ENCODE measurements around the gene VSTM1. TPM values are rescaled to one million over a fixed set of nuclear protein-coding genes. Genes with fewer than 3 reads are reported as not detected.

Gene VSTM1
- total RNA-seq, 1 experiment from 2014 or later: not detected

GRCh38 chr19:54109651-54110050, 46.0 kb upstream of the VSTM1 start:
- Histone ChIP-seq H4K20me1 (ENCODE audit: control insufficient read depth, insufficient read depth, insufficient read length) (no peaks in the 10 kb centered on the region), H3T11ph (ENCODE audit: low read length) (no peak overlapping the region), H3K23ac (ENCODE audit: insufficient read length, low read depth, low read length) (no peak overlapping the region), H3K14ac (ENCODE audit: insufficient read depth, low read length) (no peak overlapping the region), H3K4me1 (ENCODE audit: insufficient read depth, low read length) (no peaks in the 10 kb centered on the region), H4K8ac (replicated peaks; ENCODE audit: insufficient read length, low read depth, low read length) (no peak overlapping the region), H4K5ac (ENCODE audit: insufficient read length, low read depth, low read length) (no peak overlapping the region), H3K79me1 (ENCODE audit: insufficient read depth, low read depth, low read length, poor library complexity, severe bottlenecking) (no peaks in the 10 kb centered on the region), H3K4ac (ENCODE audit: low read depth, low read length) (no peak overlapping the region), H2BK5ac (ENCODE audit: insufficient read length, low read length) (no peak overlapping the region), H3K23me2 (ENCODE audit: insufficient read length, low read depth, low read length, poor library complexity, severe bottlenecking) (peaks cover 4% of the 10 kb centered on the region), H3K27ac (ENCODE audit: insufficient read length, low read depth, low read length) (no peak overlapping the region), H3K9me3 (ENCODE audit: control insufficient read depth, low read depth, low read length) (no peaks in the 10 kb centered on the region), H4K91ac (ENCODE audit: insufficient read length, low read depth, low read length) (no peak overlapping the region), H3K56ac (ENCODE audit: insufficient read length, low read depth, low read length) (no peak overlapping the region), H3K9ac (ENCODE audit: extremely low read depth, insufficient read length, low read length) (no peak overlapping the region), H3K79me2 (ENCODE audit: insufficient read depth, low read length) (no peaks in the 10 kb centered on the region), H2AK5ac (ENCODE audit: insufficient read length, low read length) (no peak overlapping the region), H2BK15ac (ENCODE audit: low read depth, low read length) (no peak overlapping the region), H3K18ac (ENCODE audit: insufficient read length, low read depth, low read length) (no peak overlapping the region), H2BK120ac (ENCODE audit: low read depth, low read length, poor library complexity, severe bottlenecking) (no peak overlapping the region), H3K27me3 (ENCODE audit: insufficient read depth, low read length) (no peaks in the 10 kb centered on the region), H2AFZ (ENCODE audit: low read length) (no peak overlapping the region), H2BK20ac (ENCODE audit: low read depth, low read length, poor library complexity, severe bottlenecking) (no peak overlapping the region), H2BK12ac (ENCODE audit: insufficient read length, low read depth, low read length) (no peak overlapping the region), H3K4me2 (ENCODE audit: insufficient read depth, insufficient read length, low read length) (no peak overlapping the region)
- peaks cover 0 to 2% of the 10 kb centered on the region in 2 experiments; a peak in 2 of 5 replicates for H3K9me3 Mint-ChIP-seq
- DNase-seq: no peak
- TF ChIP-seq, protein P1, sequence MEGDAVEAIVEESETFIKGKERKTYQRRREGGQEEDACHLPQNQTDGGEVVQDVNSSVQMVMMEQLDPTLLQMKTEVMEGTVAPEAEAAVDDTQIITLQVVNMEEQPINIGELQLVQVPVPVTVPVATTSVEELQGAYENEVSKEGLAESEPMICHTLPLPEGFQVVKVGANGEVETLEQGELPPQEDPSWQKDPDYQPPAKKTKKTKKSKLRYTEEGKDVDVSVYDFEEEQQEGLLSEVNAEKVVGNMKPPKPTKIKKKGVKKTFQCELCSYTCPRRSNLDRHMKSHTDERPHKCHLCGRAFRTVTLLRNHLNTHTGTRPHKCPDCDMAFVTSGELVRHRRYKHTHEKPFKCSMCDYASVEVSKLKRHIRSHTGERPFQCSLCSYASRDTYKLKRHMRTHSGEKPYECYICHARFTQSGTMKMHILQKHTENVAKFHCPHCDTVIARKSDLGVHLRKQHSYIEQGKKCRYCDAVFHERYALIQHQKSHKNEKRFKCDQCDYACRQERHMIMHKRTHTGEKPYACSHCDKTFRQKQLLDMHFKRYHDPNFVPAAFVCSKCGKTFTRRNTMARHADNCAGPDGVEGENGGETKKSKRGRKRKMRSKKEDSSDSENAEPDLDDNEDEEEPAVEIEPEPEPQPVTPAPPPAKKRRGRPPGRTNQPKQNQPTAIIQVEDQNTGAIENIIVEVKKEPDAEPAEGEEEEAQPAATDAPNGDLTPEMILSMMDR (conservative IDR thresholded peaks at IDR 0.05): no peak
- no CpG with 5 or more reads among the region's 6 CpGs for WGBS (ENCODE audit: extremely low coverage, insufficient read length, low lambda C conversion rate)
- no peaks in the 10 kb centered on the region; the same call in 1 of the 2 replicates for H3K27me3 Mint-ChIP-seq (ENCODE audit: low read depth)
- peaks cover 39 to 74% (median 74%) of the 10 kb centered on the region in 3 experiments for H3K36me3 Mint-ChIP-seq (ENCODE audit: insufficient read depth in 1 of 3, low read depth in 3 of 3)
- H3K4me1 Mint-ChIP-seq: peaks cover 6% of the 10 kb centered on the region in 2 experiments; a peak in 3 of 4 replicates
- H3K27ac Mint-ChIP-seq: no peak overlapping the region
- no peak overlapping the region for H3K4me3 Mint-ChIP-seq
